Stomach (tissue), 9 donors: ENCODE results near the gene JSRP1. TPM values are rescaled to one million over a fixed set of nuclear protein-coding genes. Genes with fewer than 3 reads are reported as not detected.

Source experiments
- DNase-seq, 2 donors: peaks; one replicate each; pipeline versions ENCODE4 v3.0.0 to v3.0.0-alpha.2; 2013 to 2019
- H3K27ac ChIP-seq, 5 donors: fragments of 200-600 bp in 4 of 5; sonication (generic) in 4 of 5; one replicate each; pipeline ENCODE4 v1.5.1; 2013 to 2019; ENCODE audit warnings: mild to moderate bottlenecking in 1 of 5, moderate library complexity in 1 of 5
- H3K27me3 ChIP-seq, 3 donors: fragments of 200-600 bp; sonication (generic); one replicate each; pipeline ENCODE4 v1.5.1; 2017 to 2019; ENCODE audit warnings: mixed run types in 1 of 3
- H3K36me3 ChIP-seq, 4 donors: fragments of 200-600 bp; sonication (generic); 1 replicate in 3 of 4; 2 replicates in 1 of 4; pipeline ENCODE4 v1.5.1; 2016 to 2019
- H3K4me1 ChIP-seq, 4 donors: fragments of 200-600 bp; sonication (generic); one replicate each; pipeline ENCODE4 v1.5.1; 2016 to 2019
- H3K4me3 ChIP-seq, 4 donors: fragments of 200-600 bp; sonication (generic) in 3 of 4; one replicate each; pipeline ENCODE4 v1.5.1; 2016 to 2019; ENCODE audit warnings: mild to moderate bottlenecking in 1 of 4
- H3K9me3 ChIP-seq, 4 donors: fragments of 200-600 bp; sonication (generic); one replicate each; pipeline ENCODE4 v1.5.1; 2016 to 2019
- CTCF ChIP-seq, 7 experiments: fragments of 450-650 bp in 4 of 7; fragments of 200-600 bp in 3 of 7; sonication (generic) in 3 of 7; IDR thresholded peaks; one replicate each; pipeline ENCODE4 v1.5.1; 2016 to 2019; ENCODE audit warnings: antibody characterized with exemption in 7 of 7, control low read depth in 2 of 7, mild to moderate bottlenecking in 1 of 7
- EP300 ChIP-seq: sonication (generic); formaldehyde crosslinking; IDR thresholded peaks from one replicate; pipeline ENCODE4 v1.6.1; 2017; ENCODE audit warnings: antibody characterized with exemption
- POLR2A ChIP-seq, 4 donors: fragments of 450-650 bp; IDR thresholded peaks; one replicate each; pipeline ENCODE4 v1.6.1; 2016; ENCODE audit warnings: antibody characterized with exemption in 4 of 4, control low read depth in 2 of 4, mild to moderate bottlenecking in 1 of 4, moderate library complexity in 1 of 4
- POLR2AphosphoS5 ChIP-seq, 3 donors: sonication (generic); formaldehyde crosslinking; IDR thresholded peaks; one replicate each; pipeline ENCODE4 v1.6.1; 2016; ENCODE audit warnings: antibody characterized with exemption in 3 of 3
- WGBS, 5 donors: extraction: QIAGEN DNeasy Blood & Tissue Kit in 3 of 5; methylation state at CpG; one replicate each; pipeline versions ENCODE4 v1.1.5 to v1.1.7; 2013 to 2018; 5-methylcytosine and 5-hydroxymethylcytosine counted together
- intact Hi-C: fragments of 100-400 bp; cut with DNase I; formaldehyde crosslinking; loops from one replicate; pipeline ENCODE4 v1.15.1; 2023; ENCODE audit warnings: low total_unique reads
- polyA plus RNA-seq, 3 donors: library from polyadenylated mRNA; stranded (reverse); fragments of 200-250 nt; gene quantifications; one replicate each; pipeline ENCODE4 v1.2.3, GENCODE V29; 2013
- total RNA-seq, 5 donors: library from RNA; depleted of rRNA; stranded (reverse); fragments of >200 nt; gene quantifications; one replicate each; pipeline versions ENCODE4 v1.1.0 to v1.2.3, GENCODE V29; 2014 to 2016
- donor health status: healthy with polysubstance abuse.
- donor health status: Bipolar disorder and iron deficiency.
- donor health status: healthy.

The JSRP1 gene
- total and polyA plus RNA-seq, 8 donors = 0.58 to 0.75 (median 0.68) TPM; not detected in 5

GRCh38 chr19:2228157-2229030 lies 27.8 kb downstream of the JSRP1 start:
- DNase-seq = no peak
- Histone ChIP-seq H3K4me3 (no peak overlapping the region), H3K27ac (no peak overlapping the region), H3K9me3 (no peaks in the 10 kb centered on the region), H3K4me1 (peaks cover 0 to 39% (median 16%) of the 10 kb centered on the region in 4 donors), H3K27me3 (no peaks in the 10 kb centered on the region), H3K36me3 (peaks cover 67 to 100% (median 99%) of the 10 kb centered on the region in 4 donors)
- 84 to 91% (median 90%) methylated on average over 30 to 48 of the region's 48 CpGs for WGBS, 5 donors
- no peak for TF ChIP-seq EP300
- TF ChIP-seq POLR2A (IDR thresholded peaks at IDR 0.05) = no peak
- TF ChIP-seq CTCF (IDR thresholded peaks at IDR 0.05) = no peak
- no peak for TF ChIP-seq POLR2AphosphoS5 (IDR thresholded peaks at IDR 0.05)
- intact Hi-C loops = no loop called here

- TF ChIP-seq EP300 (no peak), CTCF (IDR thresholded peaks at IDR 0.05) (no peak), POLR2A (IDR thresholded peaks at IDR 0.05) (no peak)
- peaks cover 0 to 31% (median 11%) of the 10 kb centered on the region in 4 donors for H3K4me1 ChIP-seq
- H3K4me3 ChIP-seq = no peak overlapping the region
- no peak overlapping the region for H3K27ac ChIP-seq
- intact Hi-C loops = no loop called here
- no peak for DNase-seq
- 89 to 96% (median 93%) methylated on average over 53 to 67 of the region's 67 CpGs for WGBS, 5 donors
- peaks cover 66 to 100% (median 99%) of the 10 kb centered on the region in 4 donors for H3K36me3 ChIP-seq
- H3K9me3 ChIP-seq = no peaks in the 10 kb centered on the region
- H3K27me3 ChIP-seq = no peaks in the 10 kb centered on the region
Measured at GRCh38 chr19:2227415-2228156, 28.6 kb downstream of the JSRP1 start.

DNA sequence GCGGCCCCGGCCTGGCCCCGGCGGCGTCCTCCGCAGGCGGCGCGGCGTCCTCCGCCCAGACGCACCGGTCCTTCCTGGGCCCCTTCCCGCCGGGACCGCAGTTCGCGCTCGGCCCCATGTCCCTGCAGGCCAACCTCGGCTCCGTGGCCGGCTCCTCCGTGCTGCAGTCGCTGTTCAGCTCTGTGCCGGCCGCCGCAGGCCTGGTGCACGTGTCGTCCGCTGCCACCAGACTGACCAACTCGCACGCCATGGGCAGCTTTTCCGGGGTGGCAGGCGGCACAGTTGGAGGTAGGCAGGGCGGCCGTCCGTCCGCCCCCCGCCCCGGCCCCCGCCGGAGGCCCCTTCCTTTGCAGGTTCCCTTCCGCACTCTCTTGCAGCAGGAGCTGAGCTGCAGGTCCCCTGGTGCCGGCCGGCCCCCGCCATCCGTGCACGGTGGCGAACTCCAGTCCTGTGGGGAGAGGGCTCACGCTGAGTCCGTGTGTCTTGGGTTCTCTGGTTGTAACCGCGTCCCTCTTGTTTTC lies 29.3 kb downstream of the JSRP1 start:
- H3K27ac ChIP-seq = no peak overlapping the region
- intact Hi-C loops = no loop called here
- TF ChIP-seq EP300 (no peak), CTCF (IDR thresholded peaks at IDR 0.05) (no peak), POLR2AphosphoS5 (IDR thresholded peaks at IDR 0.05) (no peak), POLR2A (IDR thresholded peaks at IDR 0.05) (no peak)
- 95 to 99% (median 97%) methylated on average over 23 to 53 of the region's 53 CpGs for WGBS, 5 donors
- H3K27me3 ChIP-seq = no peaks in the 10 kb centered on the region
- H3K36me3 ChIP-seq = peaks cover 71 to 100% (median 99%) of the 10 kb centered on the region in 4 donors
- DNase-seq = no peak
- H3K9me3 ChIP-seq = no peaks in the 10 kb centered on the region
- no peak overlapping the region for H3K4me3 ChIP-seq
- H3K4me1 ChIP-seq = peaks cover 0 to 24% (median 7%) of the 10 kb centered on the region in 4 donors

GRCh38 chr19:2226051-2226839 lies 30.0 kb downstream of the JSRP1 start:
- Histone ChIP-seq H3K27ac (no peak overlapping the region), H3K36me3 (peaks cover 71 to 100% (median 100%) of the 10 kb centered on the region in 4 donors), H3K27me3 (no peaks in the 10 kb centered on the region), H3K4me1 (peaks cover 0 to 17% (median 7%) of the 10 kb centered on the region in 4 donors), H3K4me3 (no peak overlapping the region), H3K9me3 (no peaks in the 10 kb centered on the region)
- 92 to 94% (median 93%) methylated on average over 43 to 59 of the region's 59 CpGs for WGBS, 5 donors
- no peak for TF ChIP-seq EP300
- no peak for TF ChIP-seq CTCF (IDR thresholded peaks at IDR 0.05)
- no peak for TF ChIP-seq POLR2A (IDR thresholded peaks at IDR 0.05)
- no peak for TF ChIP-seq POLR2AphosphoS5 (IDR thresholded peaks at IDR 0.05)
- DNase-seq = no peak
- intact Hi-C loops = no loop called here
